ENCODE data around the gene TMEM179.

TMEM179 gene

GRCh38 chr14:104600805-104601204, 3.8 kb downstream of the TMEM179 start:
- H3K9me3 Mint-ChIP-seq = no peaks in the 10 kb centered on the region
- DNase-seq (no peak), ATAC-seq (replicated peaks) (no peak)
- no peak overlapping the region for H3K27ac Mint-ChIP-seq
- no peak overlapping the region for H3K4me3 Mint-ChIP-seq
- H3K27me3 Mint-ChIP-seq = peaks cover 52 to 92% of the 10 kb centered on the region in 2 donors
- no peaks in the 10 kb centered on the region for H3K36me3 Mint-ChIP-seq (ENCODE audit: insufficient read depth)
- peaks cover 0 to 10% of the 10 kb centered on the region in 2 donors for H3K4me1 Mint-ChIP-seq (ENCODE audit: low read depth in 2 of 2)

GRCh38 chr14:104600141-104600643, 4.4 kb downstream of the TMEM179 start:
- Mint-ChIP-seq H3K27ac (no peak overlapping the region), H3K36me3 (ENCODE audit: insufficient read depth) (no peaks in the 10 kb centered on the region), H3K27me3 (peaks cover 51 to 92% of the 10 kb centered on the region in 2 donors), H3K9me3 (no peaks in the 10 kb centered on the region), H3K4me1 (ENCODE audit: low read depth in 2 of 2) (peaks cover 0 to 10% of the 10 kb centered on the region in 2 donors), H3K4me3 (no peak overlapping the region)
- DNase-seq = no peak
- no peak for ATAC-seq (replicated peaks)

GRCh38 chr14:104599446-104599845, 5.1 kb downstream of the TMEM179 start:
- ATAC-seq (replicated peaks) = no peak
- H3K36me3 Mint-ChIP-seq (ENCODE audit: insufficient read depth) = no peaks in the 10 kb centered on the region
- no peak overlapping the region for H3K4me3 Mint-ChIP-seq
- no peak for DNase-seq
- peaks cover 0 to 10% of the 10 kb centered on the region in 2 donors for H3K4me1 Mint-ChIP-seq (ENCODE audit: low read depth in 2 of 2)
- no peaks in the 10 kb centered on the region for H3K9me3 Mint-ChIP-seq
- H3K27ac Mint-ChIP-seq = no peak overlapping the region
- H3K27me3 Mint-ChIP-seq = peaks cover 46 to 92% of the 10 kb centered on the region in 2 donors

GRCh38 chr14:104598910-104599273, 5.7 kb downstream of the TMEM179 start:
- no peaks in the 10 kb centered on the region for H3K9me3 Mint-ChIP-seq
- H3K4me3 Mint-ChIP-seq = no peak overlapping the region
- ATAC-seq (replicated peaks) (no peak), DNase-seq (no peak)
- no peak overlapping the region for H3K27ac Mint-ChIP-seq
- H3K4me1 Mint-ChIP-seq (ENCODE audit: low read depth in 2 of 2) = peaks cover 0 to 7% of the 10 kb centered on the region in 2 donors
- H3K27me3 Mint-ChIP-seq = peaks cover 41 to 90% of the 10 kb centered on the region in 2 donors
- H3K36me3 Mint-ChIP-seq (ENCODE audit: insufficient read depth) = no peaks in the 10 kb centered on the region

- Mint-ChIP-seq H3K4me3 (no peak overlapping the region), H3K4me1 (ENCODE audit: low read depth in 2 of 2) (peaks cover 0 to 7% of the 10 kb centered on the region in 2 donors), H3K27ac (no peak overlapping the region), H3K36me3 (ENCODE audit: insufficient read depth) (no peaks in the 10 kb centered on the region), H3K9me3 (no peaks in the 10 kb centered on the region), H3K27me3 (peaks cover 36 to 84% of the 10 kb centered on the region in 2 donors)
- ATAC-seq (replicated peaks) (no peak), DNase-seq (no peak)
Observed at GRCh38 chr14:104598039-104598909, 6.3 kb downstream of the TMEM179 start.

GRCh38 chr14:104597576-104597975, 7.0 kb downstream of the TMEM179 start:
- H3K36me3 Mint-ChIP-seq (ENCODE audit: insufficient read depth) = no peaks in the 10 kb centered on the region
- H3K27ac Mint-ChIP-seq = no peak overlapping the region
- no peak for ATAC-seq (replicated peaks)
- no peaks in the 10 kb centered on the region for H3K9me3 Mint-ChIP-seq
- no peak overlapping the region for H3K4me3 Mint-ChIP-seq
- peaks cover 0 to 7% of the 10 kb centered on the region in 2 donors for H3K4me1 Mint-ChIP-seq (ENCODE audit: low read depth in 2 of 2)
- H3K27me3 Mint-ChIP-seq = peaks cover 36 to 77% of the 10 kb centered on the region in 2 donors
- no peak for DNase-seq

- H3K27ac Mint-ChIP-seq = no peak overlapping the region
- H3K4me3 Mint-ChIP-seq = no peak overlapping the region
- H3K36me3 Mint-ChIP-seq (ENCODE audit: insufficient read depth) = no peaks in the 10 kb centered on the region
- H3K27me3 Mint-ChIP-seq = peaks cover 37 to 70% of the 10 kb centered on the region in 2 donors
- ATAC-seq (replicated peaks) = no peak
- H3K4me1 Mint-ChIP-seq (ENCODE audit: low read depth in 2 of 2) = peaks cover 0 to 7% of the 10 kb centered on the region in 2 donors
- no peak for DNase-seq
- H3K9me3 Mint-ChIP-seq = no peaks in the 10 kb centered on the region
Observed at GRCh38 chr14:104596927-104597351, 7.6 kb downstream of the TMEM179 start.

- no peak for ATAC-seq (replicated peaks)
- Mint-ChIP-seq H3K36me3 (ENCODE audit: insufficient read depth) (no peaks in the 10 kb centered on the region), H3K27me3 (peaks cover 35 to 66% of the 10 kb centered on the region in 2 donors), H3K4me3 (no peak overlapping the region), H3K9me3 (no peaks in the 10 kb centered on the region), H3K27ac (no peak overlapping the region), H3K4me1 (ENCODE audit: low read depth in 2 of 2) (peaks cover 0 to 7% of the 10 kb centered on the region in 2 donors)
- no peak for DNase-seq
Observed at GRCh38 chr14:104596451-104596918, 8.1 kb downstream of the TMEM179 start.

- H3K27me3 Mint-ChIP-seq = peaks cover 35 to 62% of the 10 kb centered on the region in 2 donors
- no peaks in the 10 kb centered on the region for H3K36me3 Mint-ChIP-seq (ENCODE audit: insufficient read depth)
- no peak for DNase-seq
- no peak overlapping the region for H3K4me3 Mint-ChIP-seq
- no peak for ATAC-seq (replicated peaks)
- no peak overlapping the region for H3K27ac Mint-ChIP-seq
- peaks cover 0 to 7% of the 10 kb centered on the region in 2 donors for H3K4me1 Mint-ChIP-seq (ENCODE audit: low read depth in 2 of 2)
- no peaks in the 10 kb centered on the region for H3K9me3 Mint-ChIP-seq
Observed at GRCh38 chr14:104595911-104596450, 8.6 kb downstream of the TMEM179 start.

GRCh38 chr14:104595116-104595675, 9.4 kb downstream of the TMEM179 start:
- DNase-seq (no peak), ATAC-seq (replicated peaks) (no peak)
- Mint-ChIP-seq H3K4me3 (no peak overlapping the region), H3K27ac (no peak overlapping the region), H3K36me3 (ENCODE audit: insufficient read depth) (no peaks in the 10 kb centered on the region), H3K4me1 (ENCODE audit: low read depth in 2 of 2) (peaks cover 0 to 2% of the 10 kb centered on the region in 2 donors), H3K9me3 (no peaks in the 10 kb centered on the region), H3K27me3 (peaks cover 35 to 61% of the 10 kb centered on the region in 2 donors)

- Mint-ChIP-seq H3K36me3 (ENCODE audit: insufficient read depth) (no peaks in the 10 kb centered on the region), H3K4me1 (ENCODE audit: low read depth in 2 of 2) (peaks cover 0 to 2% of the 10 kb centered on the region in 2 donors), H3K4me3 (no peak overlapping the region), H3K9me3 (no peaks in the 10 kb centered on the region), H3K27me3 (peaks cover 28 to 54% of the 10 kb centered on the region in 2 donors), H3K27ac (no peak overlapping the region)
- ATAC-seq (replicated peaks) (no peak), DNase-seq (no peak)
Observed at GRCh38 chr14:104594310-104595046, 10.1 kb downstream of the TMEM179 start.

- Mint-ChIP-seq H3K9me3 (no peaks in the 10 kb centered on the region), H3K27ac (no peak overlapping the region), H3K27me3 (peaks cover 25 to 49% of the 10 kb centered on the region in 2 donors), H3K36me3 (ENCODE audit: insufficient read depth) (no peaks in the 10 kb centered on the region), H3K4me1 (ENCODE audit: low read depth in 2 of 2) (peaks cover 0 to 2% of the 10 kb centered on the region in 2 donors), H3K4me3 (no peak overlapping the region)
- DNase-seq = no peak
- no peak for ATAC-seq (replicated peaks)
Observed at GRCh38 chr14:104593710-104594136, 10.8 kb downstream of the TMEM179 start.

- H3K9me3 Mint-ChIP-seq = no peaks in the 10 kb centered on the region
- H3K4me3 Mint-ChIP-seq = no peak overlapping the region
- ATAC-seq (replicated peaks) (no peak), DNase-seq (no peak)
- H3K36me3 Mint-ChIP-seq (ENCODE audit: insufficient read depth) = no peaks in the 10 kb centered on the region
- H3K27ac Mint-ChIP-seq = no peak overlapping the region
- H3K27me3 Mint-ChIP-seq = peaks cover 25 to 49% of the 10 kb centered on the region in 2 donors
- peaks cover 0 to 2% of the 10 kb centered on the region in 2 donors for H3K4me1 Mint-ChIP-seq (ENCODE audit: low read depth in 2 of 2)
Observed at GRCh38 chr14:104593241-104593701, 11.3 kb downstream of the TMEM179 start.
